ENCODE results near the gene TEX50.
"Not testable (repeated sequence)": the region's sequence is repeated elsewhere in the genome, so short reads cannot be mapped to it uniquely, and the experiment has no call there.

The TEX50 gene

DNA sequence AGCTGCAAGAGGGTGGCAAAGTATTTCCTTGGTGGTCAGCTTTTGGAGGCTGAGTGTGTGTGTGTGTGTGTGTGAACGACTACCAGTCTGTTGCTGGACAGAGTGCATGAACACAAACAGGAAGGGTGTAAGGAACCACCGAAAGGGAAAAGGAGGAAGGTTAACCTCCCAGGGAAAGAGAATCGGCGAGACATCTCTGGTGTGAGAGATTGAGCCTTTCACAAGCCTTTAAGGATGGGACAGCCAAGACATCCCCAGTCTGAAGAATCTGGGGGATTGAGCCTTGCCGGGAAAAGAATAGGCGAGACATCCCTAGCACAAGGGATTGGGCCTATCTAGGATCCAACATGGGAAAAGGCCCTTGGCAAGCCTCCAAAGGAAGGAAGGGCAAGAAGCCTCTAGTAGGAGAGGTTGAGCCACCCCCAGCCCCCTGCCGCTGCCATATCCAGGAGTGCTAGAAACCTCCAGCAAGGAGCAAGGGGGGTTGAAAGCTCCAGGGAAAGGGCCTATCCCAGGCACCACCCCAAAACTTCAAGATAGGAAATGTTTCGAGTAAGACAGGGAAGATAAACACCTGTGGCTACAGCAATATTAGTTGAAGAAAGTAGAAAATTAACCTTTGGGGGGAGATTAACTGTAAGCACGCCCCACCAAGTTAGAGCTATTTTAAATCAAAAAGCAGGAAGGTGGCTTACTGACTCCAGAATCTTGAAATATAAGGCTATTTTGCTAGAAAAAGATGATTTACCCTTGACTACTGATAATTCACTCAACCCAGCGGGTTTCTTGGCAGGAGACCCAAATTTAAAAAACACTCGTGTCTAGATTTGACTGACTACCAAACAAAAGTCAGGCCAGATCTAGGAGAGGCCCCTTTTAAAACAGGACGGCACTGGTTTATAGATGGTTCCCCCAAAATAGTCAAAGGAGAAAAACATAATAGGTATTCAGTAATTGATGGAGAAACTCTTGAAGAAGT is 3.2 kb downstream of the TEX50 start:
- in situ Hi-C loops (cut with HindIII; ENCODE audit: low pct_ligation_motif_present, low sequenced_read_pairs): no loop called here
- no peak overlapping the region for H3K27ac ChIP-seq
- TF ChIP-seq, protein P1, sequence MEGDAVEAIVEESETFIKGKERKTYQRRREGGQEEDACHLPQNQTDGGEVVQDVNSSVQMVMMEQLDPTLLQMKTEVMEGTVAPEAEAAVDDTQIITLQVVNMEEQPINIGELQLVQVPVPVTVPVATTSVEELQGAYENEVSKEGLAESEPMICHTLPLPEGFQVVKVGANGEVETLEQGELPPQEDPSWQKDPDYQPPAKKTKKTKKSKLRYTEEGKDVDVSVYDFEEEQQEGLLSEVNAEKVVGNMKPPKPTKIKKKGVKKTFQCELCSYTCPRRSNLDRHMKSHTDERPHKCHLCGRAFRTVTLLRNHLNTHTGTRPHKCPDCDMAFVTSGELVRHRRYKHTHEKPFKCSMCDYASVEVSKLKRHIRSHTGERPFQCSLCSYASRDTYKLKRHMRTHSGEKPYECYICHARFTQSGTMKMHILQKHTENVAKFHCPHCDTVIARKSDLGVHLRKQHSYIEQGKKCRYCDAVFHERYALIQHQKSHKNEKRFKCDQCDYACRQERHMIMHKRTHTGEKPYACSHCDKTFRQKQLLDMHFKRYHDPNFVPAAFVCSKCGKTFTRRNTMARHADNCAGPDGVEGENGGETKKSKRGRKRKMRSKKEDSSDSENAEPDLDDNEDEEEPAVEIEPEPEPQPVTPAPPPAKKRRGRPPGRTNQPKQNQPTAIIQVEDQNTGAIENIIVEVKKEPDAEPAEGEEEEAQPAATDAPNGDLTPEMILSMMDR (IDR thresholded peaks at IDR 0.05; ENCODE audit: low read depth, low read length, missing control alignments): no peak
- no peaks in the 10 kb centered on the region for H3K27me3 ChIP-seq (replicated peaks)
- H3K36me3 ChIP-seq (replicated peaks): no peaks in the 10 kb centered on the region
- no peak for DNase-seq
- H3K4me3 ChIP-seq (ENCODE audit: low read depth, low read length): no peak overlapping the region

DNA sequence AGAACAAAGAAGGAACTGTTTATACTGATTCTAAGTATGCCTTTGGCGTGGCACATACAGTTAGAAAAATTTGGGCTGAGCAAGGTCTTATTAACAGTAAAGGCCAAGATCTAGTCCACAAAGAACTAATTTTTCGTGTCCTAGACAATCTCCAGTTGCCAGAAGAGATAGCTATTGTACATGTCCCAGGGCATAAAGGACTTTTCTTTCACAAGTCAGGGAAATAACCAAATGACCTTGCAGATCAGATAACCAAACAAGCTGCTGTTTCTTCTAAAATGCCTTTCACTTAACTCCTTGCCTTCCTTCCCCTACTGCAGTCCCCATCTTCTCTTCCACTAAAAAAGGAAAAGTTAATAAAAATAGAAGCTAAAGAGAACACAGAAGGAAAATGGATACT is 4.0 kb downstream of the TEX50 start:
- no peaks in the 10 kb centered on the region for H3K36me3 ChIP-seq (replicated peaks)
- no peak overlapping the region for H3K27ac ChIP-seq
- H3K4me3 ChIP-seq (ENCODE audit: low read depth, low read length): no peak overlapping the region
- no peaks in the 10 kb centered on the region for H3K27me3 ChIP-seq (replicated peaks)
- TF ChIP-seq, protein P1 (IDR thresholded peaks at IDR 0.05; ENCODE audit: low read depth, low read length, missing control alignments): no peak
- in situ Hi-C loops (cut with HindIII; ENCODE audit: low pct_ligation_motif_present, low sequenced_read_pairs): no loop called here
- no peak for DNase-seq

DNA sequence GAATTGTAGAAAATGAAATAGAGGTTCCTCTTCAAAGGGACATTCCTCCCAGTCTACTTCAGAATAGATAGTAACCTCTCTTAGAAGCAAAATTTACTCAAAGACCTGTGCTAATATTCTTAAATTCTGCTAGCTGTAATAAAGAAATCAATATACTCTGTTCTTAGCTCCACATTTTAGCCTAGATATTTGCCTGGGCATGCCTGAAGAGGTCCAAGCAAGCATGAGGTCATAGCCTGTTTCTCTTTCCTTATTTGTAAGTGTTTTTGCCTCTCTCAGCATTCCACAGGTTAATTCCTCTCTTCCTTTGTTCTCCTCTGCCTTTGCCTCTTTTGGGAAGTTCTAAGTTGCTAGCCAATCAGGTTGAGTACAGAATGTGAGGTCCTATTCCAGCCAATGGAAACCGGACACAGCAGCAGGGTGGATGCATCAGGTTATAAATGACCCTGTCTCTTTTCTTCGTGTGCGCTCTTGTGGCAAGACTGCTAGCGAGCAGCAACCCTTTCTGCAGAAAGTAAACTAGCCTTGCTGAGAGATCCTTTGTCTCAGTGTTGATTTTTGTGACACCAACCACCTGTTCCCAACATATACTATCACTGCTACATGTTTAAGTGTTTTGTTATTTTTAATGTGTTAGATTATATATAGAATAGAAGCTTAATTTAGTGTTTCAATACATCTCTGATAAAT is 7.5 kb downstream of the TEX50 start:
- H3K27me3 ChIP-seq (replicated peaks); DNase-seq; H3K36me3 ChIP-seq (replicated peaks); in situ Hi-C loops (cut with HindIII; ENCODE audit: low pct_ligation_motif_present, low sequenced_read_pairs); H3K27ac ChIP-seq; H3K4me3 ChIP-seq (ENCODE audit: low read depth, low read length): not testable (repeated sequence)

DNA sequence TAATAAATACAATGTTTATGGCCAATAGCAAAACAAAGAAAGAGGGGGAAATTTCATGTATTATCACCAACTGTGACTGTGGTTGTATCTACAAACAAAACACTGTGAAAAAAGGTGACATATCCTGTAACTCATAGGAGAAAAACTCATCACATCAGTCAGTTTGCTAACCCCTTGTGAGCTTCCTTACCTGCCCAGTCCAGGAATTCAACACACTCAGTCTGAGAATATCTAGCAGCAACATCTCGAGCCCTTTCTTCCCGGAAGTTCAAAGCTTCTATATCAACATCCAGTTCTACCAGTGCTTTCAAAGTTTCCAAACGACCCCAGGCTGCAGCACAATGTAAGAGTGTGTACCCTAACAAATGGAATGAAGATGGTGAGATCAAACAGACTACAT is 11.5 kb downstream of the TEX50 start:
- Histone ChIP-seq H3K4me3 (ENCODE audit: low read depth, low read length) (no peak overlapping the region), H3K36me3 (replicated peaks) (no peaks in the 10 kb centered on the region), H3K27me3 (replicated peaks) (no peaks in the 10 kb centered on the region), H3K27ac (no peak overlapping the region)
- DNase-seq: no peak
- TF ChIP-seq, protein P1 (IDR thresholded peaks at IDR 0.05; ENCODE audit: low read depth, low read length, missing control alignments): no peak
- in situ Hi-C loops (cut with HindIII; ENCODE audit: low pct_ligation_motif_present, low sequenced_read_pairs): no loop called here

DNA sequence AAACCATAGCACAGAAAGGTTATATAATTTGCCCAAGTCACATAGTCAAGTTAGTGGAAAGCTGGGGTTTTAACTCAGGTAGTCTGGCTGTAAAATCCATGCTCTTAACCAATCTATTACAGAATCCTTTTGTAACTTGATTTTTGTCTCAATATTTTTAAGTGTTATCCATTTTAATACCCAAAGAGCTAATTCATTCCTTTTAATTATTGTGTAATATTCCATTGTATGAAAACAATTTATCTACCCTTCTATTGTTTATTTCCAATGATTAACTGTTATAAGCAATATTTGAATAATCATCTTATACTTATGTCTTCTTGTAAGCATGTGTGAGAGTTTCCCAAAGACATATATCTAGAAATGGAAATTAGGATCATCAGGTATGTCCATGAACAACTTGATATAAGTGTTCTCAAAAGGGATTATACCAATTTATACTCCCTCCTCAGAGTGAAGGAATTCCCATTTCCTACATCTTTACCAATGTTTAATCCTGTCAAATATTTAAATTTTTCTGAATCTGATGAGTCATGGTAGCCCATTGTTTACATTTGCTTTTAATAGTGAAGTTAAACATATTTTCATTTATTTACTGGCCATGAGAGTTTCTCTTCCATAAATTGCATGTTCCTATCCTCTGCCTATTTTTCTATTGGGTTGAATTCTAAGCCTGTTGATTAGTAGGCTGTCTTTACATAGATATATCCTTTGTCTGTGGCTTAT is 13.9 kb downstream of the TEX50 start:
- DNase-seq: no peak
- Histone ChIP-seq H3K36me3 (replicated peaks) (no peaks in the 10 kb centered on the region), H3K27me3 (replicated peaks) (no peaks in the 10 kb centered on the region), H3K27ac (no peak overlapping the region), H3K4me3 (ENCODE audit: low read depth, low read length) (no peak overlapping the region)
- in situ Hi-C loops (cut with HindIII; ENCODE audit: low pct_ligation_motif_present, low sequenced_read_pairs): no loop called here
- TF ChIP-seq, protein P1 (IDR thresholded peaks at IDR 0.05; ENCODE audit: low read depth, low read length, missing control alignments): no peak

DNA sequence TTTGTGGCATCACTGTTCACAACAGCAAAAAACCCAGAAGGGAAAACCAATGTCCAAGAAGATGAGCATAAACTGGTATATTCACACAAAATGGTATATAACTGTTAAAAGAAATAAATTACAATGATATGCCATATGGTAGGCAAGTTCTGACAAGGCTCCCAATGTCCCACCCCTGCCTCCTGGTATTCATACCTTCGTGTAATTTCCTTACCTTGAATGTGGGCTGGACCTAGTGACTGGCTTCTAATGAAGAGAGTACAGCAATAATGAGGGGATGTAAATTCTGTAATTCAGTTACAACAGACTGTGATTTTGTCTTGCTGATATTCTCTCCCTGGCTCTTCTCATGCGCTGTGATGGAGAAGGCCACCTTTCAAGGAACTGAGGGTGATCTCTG is 25.2 kb downstream of the TEX50 start:
- in situ Hi-C loops (cut with HindIII; ENCODE audit: low pct_ligation_motif_present, low sequenced_read_pairs): no loop called here
- no peak overlapping the region for H3K27ac ChIP-seq
- DNase-seq: no peak
- no peaks in the 10 kb centered on the region for H3K27me3 ChIP-seq (replicated peaks)
- H3K4me3 ChIP-seq (ENCODE audit: low read depth, low read length): no peak overlapping the region
- TF ChIP-seq, protein P1 (IDR thresholded peaks at IDR 0.05; ENCODE audit: low read depth, low read length, missing control alignments): no peak
- no peaks in the 10 kb centered on the region for H3K36me3 ChIP-seq (replicated peaks)

All from brain microvascular endothelial cell (primary cell).